Activated CD8-positive, alpha-beta memory T cell treated with anti-CD3 and anti-CD28 coated beads for 24 hours (primary cell): Measurements from ENCODE around the gene PNMA1.

Source experiments
- DNase-seq: peaks from one replicate; pipeline ENCODE4 v3.0.0-alpha.2; 2020

PNMA1 gene

DNA sequence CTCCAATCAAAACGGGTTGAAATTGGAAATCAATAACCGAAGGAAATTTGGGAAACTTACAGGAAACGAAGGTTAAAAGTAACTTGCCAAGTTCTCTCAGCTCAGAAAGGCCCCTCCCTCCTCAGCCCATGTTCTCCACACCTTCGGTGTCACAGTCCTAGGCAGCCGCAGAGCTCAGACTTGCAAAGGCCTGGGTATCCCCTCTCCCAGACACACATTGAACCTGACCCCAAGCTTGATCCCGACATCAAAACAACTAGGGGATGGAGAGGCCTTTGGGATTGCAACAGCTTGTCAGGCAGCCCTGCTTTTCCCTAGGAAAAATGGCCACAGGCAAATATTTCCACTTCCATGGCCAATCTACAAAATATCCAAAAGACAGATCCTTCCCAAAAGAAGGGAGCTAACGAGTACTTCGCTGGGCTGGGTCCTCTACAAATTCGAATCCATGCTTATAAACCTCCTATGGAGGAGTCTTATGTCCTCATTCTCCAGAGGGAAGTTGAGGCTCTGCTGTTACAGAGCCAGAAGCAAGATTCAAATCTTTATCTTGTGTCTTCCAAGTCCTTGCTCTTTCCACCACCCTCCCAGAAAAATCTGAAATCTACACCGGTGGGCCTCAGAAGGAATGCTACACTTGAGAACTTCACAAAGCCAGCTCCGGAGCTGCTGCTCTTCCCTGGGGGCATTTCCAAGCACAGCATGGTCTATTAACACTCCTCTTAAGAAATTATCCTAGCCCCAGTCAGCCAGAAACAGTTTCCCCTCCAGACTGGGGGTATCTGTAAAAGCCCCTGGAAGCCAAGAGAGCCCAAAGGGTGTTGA, 35.7 kb upstream of the PNMA1 start:
- peak; percentile 52 for DNase-seq

DNA sequence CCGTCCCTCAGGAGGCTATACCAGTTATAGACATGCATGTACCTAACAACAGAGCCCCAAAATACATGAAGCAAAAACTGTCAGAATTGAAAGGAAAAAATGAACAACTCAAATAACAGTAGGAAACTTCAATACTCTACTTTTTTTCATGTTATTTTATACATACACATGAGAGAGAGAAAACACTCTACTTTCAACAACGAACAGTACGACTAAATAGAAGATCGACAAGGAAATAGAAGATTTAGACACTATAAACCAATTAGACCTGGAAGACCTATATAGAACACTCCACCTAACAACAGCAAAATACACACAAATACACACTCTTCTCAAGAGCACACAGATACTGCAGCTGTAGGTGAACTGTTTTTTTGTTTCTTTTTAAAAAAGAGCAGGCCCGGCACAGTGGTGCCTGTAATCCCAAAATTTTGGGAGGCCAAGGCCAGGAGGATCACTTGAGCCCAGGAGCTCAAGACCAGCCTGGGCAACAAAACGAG, 34.7 kb upstream of the PNMA1 start:
- no peak for DNase-seq

DNA sequence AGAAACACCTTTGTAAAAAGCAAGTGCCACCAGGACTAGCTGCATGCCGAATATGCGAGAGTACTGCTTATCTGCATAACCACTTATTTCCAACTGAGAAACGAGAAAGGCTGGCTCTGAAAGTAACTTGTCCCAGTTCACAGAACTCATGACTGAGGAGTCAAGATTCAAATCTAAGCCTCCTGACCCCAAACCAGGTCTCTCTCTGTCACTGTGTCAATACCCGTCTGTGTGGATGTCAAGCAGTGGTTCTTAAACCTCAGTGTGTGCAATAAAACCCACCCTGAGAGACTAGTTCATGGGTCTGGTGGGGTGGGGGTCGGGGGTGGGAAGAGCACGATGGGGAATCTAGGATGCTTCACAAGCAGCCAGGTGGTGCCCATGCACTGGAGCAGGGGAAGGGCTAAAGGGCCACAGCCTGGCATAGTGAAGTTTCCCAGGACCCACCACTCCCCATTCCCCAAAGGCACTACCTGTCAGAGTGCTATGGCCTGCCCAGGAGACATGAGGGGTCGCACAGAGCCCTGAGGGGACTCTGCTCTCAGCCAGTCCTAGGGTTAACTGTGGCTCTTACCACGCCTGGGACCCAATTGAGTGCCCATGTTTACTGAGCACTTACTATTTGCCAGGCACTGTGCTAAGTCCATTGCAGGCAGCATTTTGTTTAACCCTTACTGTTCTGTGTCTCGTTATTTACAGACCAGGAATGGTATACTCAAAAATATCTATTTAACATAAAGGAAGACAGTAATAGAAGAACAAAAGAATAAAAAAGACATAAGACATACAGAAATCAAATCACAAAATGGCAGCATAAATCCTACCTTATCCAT, 33.4 kb upstream of the PNMA1 start:
- peak; percentile 52 for DNase-seq

DNA sequence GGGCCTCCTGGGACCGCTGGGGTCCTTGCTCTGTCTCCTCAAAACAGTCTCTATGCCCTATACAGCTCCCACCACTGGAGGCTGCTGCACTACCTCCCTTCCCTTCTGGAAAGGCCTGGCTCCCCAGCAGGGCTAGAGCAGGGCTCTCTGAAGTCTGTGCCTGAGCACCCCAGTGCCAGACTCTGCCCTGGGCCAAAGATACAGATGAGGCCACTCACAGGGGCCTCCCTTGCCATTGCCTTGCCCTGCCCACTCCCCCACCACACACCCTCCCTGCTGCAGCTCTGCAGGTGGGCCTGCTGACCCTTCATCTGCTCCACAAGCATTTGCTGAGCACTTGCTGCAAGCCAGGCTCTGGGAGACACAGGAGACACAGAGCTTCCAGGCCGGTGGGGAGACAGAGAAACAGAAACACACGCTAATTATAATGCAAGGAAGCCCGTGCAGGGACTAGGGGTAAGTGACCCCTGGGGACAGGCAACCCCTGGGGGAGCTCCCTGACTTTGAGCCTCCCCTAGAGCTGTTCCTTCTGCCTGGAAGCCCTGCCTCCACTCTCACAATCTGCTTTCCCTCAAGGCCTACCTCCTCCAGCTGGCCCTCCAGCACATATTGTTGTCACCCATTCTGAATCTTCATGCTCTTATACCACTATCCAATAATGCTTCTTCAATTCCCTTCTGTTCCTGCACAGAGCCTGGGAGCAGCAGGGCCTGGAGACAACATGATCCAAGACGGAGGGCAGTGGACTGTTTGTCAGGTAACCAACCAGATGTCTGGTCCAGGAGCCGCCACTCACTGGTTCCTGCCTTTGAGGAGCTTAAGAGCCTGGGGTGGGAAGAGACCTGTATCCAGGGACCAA, 32.6 kb upstream of the PNMA1 start:
- DNase-seq = peak; percentile 58

DNA sequence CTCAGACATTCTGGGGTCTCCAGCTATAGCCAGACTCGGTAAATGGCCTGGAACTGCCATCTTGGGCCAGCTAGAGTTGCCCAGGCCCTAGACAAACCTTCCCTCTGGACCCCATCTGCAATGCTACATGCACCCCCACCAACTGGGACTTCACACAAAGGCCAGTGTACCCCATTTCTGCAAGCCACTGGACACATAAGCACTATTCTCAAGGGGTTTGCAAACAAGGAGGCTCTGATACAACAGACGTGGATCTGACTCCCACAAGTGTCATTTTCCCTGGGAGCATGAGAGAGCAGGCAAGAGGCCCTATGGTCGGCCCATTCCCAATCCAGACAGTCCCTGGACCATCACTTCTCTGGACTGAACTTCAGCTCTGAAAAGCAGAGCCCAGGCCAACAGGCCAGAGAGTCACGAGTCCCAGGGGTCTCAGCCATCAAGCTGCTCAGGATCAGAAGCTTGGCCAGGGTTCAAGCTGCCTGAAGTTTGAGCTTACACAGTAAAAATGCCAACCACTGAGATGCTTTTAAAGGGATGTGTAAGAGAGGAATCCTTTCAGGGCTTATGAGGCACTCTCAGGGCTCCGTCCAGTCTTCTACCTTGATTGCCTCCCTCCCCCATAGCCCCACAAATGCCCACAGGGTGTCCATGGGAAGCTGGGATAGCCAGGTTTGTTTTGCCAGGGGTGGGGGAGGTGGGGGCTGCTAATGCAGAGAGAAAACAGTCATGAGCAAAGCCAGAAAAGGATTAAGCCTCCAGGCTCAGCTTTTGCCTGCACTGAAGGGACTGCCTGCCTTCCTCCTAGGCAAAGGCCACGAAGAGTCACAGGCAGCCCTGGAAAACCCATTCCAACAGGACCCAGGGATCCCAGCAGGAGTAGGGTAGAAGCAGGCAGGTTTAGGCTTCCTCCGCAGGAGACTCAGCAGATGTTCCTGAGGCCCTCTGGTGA, 31.7 kb upstream of the PNMA1 start:
- DNase-seq = peak; percentile 57

DNA sequence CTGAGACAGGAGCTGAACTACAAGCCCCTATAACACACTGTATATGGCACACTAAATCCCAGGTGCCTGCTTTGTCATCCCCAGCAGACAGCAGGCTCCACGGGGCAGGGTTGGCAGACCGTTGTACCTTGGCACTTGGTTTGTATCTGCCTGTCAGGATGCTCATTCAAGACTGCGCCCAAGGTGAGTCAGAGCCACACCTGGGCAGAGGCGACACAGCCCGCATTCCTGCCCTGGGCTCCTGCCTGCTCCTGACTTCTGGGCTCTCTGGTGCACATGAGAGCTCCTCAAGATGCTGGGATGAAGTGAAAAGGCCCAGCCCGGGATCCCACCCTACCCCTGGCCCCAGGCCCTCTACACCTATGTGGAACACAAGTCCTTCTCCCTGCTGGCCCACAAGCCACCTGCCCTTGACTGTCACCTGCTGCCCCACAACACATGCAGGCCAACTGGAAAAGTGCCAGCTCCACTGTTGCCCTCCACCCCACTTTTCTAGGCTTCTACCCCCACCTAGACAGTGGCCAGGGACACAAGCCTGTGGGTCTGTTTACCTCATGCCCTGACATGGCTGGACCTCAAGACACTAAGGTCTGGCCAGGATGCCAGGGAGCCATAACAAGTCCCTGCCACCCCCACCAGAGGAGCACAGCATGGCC, 30.8 kb upstream of the PNMA1 start:
- DNase-seq = no peak

DNA sequence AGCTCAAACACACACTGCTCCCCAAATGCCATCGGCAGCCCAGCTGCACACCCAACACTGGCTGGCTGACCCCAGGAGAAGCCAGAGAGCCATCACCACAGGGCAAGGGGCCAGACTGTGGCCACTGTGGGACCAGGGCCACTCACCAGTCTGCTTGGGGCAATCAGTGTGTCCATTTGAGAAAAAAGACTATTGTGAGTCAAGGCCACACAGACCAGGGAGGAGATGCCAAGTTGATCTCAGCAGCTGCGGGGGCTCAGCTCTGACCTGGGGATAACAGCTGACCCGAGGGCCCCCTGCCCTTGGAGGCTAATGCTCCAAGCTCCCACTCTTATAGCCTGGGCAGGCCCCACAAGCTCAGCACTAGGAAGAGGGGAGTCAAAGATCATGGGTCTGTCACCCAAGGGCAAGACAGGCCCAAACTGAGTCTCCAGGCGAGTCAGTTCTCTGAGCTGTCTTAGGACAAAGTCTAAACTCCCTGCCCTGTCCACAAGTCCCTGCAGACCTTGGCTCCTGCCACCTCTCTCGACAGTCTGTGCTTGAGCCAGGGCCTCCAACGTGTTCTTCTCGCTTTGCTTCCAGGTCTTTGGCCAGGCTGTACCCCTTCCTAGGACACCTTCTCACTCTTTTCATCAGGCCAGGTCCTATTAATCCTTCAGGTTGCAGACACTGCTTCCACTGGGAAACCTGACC, 30.1 kb upstream of the PNMA1 start:
- no peak for DNase-seq

DNA sequence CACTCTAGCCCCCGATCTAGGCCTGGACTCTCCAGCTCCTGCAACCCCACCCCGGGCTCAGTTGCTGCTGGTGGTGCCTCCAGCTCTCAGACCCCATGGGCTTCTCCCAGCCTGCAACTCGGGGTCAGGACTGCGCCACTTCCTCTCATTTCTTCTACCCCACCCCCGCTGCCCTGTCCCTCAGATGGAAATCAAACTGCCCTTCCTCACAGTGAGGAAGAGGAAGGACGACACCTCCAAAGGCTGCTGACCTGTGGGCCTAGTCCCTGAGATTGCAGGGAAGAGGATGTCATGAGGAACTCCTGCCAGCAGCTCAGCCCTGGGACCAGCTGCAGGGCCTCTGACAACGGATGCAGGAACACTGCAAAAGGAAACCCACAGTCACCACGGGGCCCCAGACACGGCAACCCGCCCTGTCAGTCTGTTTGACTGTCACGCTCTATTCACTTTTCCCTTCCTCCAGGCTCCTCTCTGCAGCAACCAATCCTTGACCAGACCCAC, 29.3 kb upstream of the PNMA1 start:
- DNase-seq = peak; percentile 83

DNA sequence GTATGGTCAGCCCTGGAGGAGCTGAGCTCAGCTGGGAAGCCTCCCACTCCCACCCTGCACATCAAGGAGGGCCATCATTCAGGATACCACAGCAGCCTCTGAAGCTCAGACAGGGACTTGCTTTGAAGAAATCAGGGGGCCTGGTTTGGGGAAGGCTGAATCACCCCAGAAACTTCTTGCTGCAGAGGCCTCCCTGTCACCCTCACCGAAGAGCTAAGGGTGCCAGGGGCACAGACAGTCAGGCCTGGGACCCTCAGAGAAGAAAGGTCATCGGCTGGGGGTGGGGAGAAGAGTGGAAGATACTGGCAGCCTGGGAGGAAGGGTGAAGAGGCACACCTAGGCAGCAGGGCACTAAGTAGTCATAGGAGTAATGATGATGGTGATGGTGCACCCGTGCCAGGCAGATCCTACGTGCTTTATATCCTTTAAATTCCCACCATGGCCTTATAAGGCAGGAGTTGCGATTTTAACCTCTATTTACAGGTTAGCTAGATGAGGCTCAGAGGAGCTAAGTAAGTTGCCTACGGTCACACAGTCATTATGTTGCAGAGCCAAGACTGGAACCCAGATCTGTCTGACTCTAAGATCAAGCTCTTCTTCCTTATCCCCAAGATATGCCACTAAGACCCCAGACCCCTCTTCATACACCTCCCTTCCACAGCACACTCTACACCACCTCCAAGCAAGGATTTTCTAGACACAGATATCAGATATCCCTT, 28.5 kb upstream of the PNMA1 start:
- DNase-seq = peak; percentile 73

DNA sequence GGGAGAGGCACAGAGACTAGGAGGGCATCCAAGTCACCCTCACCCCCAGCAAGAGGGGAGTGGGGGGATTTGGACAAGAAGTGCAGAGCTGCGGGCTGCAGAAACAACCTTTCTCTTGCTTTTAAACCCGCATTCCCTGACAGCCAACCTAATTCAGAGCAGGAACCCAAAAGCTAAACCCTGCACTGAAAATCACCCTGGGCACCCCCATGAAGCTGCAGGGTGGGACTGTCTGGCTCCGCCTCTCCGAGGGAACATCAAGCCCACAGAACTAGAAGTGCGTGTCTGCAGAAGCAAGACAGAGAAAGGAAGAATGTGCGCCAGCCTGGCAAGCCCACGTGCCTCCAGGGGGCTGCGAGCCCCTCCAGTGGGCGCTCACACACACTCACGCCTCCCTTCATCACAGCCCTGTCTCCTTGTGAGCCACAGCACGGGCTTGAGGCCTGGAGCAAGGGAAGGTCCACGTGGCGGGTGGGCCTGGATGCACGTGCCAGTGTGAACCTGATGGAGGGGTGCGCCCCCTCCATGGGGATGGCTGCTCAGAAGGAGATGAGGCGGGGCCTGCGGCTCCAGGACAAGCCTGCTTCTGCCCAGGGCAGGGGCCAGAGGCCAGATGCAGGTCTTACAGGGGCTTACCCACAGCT, 27.8 kb upstream of the PNMA1 start:
- peak; percentile 85 for DNase-seq

DNA sequence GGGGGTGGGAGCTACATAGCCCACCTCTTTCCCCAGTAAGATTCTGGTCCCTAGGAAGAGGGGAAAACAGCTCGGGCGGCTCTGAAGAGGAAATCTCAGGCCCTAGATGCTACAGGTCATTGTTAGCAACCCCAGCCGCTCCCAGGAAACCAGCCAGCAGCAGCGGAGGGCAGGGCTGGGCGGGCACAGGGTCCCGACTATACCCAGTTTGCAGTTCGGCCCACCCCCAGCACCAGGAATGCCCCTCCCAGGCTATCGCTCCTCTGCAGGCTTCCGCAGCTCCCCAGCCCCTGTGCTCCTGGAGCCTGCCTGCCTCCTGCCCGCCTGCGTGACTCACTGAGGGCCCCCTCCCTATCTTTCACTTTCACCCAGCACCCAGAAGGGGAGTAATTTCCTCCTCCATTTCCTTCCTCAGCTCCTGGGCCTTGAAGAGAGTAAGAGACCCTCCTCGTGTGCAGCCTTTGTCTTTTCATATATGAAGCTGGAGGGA, 27.2 kb upstream of the PNMA1 start:
- DNase-seq = no peak

DNA sequence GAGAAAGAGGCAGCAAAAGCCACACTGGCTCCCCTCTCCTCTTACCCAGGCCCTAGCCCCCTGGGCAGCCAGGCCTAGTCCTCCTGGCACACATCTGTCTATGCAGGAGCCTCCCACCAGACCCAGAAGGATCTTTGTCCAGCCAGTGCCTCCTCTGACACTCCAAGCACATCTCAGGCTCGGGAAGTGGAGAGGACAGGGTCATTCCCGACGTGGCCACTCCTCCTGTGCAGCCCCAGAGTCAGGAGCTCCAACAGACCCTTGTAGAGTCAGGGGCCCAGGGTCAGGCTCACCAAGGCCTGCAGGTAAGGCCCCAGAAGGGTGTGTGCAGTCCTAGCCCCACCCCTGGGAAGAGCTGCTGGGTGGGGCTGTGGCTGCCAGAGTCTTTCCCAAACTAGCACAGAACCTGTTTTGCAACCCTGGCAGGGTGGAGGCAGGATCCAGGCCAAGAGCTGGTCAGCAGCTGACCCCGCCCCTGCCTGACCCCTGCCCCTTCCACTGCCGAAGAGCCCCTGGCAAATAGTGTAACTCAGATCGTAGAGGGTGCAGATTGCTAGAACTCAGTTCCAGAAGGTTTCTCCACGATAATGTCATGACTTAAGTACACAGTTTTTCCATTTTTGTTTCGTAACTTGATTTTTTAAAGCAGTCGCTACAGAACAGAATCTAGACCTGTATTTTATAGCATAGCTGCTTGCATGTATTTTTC, 26.6 kb upstream of the PNMA1 start:
- DNase-seq = no peak

DNA sequence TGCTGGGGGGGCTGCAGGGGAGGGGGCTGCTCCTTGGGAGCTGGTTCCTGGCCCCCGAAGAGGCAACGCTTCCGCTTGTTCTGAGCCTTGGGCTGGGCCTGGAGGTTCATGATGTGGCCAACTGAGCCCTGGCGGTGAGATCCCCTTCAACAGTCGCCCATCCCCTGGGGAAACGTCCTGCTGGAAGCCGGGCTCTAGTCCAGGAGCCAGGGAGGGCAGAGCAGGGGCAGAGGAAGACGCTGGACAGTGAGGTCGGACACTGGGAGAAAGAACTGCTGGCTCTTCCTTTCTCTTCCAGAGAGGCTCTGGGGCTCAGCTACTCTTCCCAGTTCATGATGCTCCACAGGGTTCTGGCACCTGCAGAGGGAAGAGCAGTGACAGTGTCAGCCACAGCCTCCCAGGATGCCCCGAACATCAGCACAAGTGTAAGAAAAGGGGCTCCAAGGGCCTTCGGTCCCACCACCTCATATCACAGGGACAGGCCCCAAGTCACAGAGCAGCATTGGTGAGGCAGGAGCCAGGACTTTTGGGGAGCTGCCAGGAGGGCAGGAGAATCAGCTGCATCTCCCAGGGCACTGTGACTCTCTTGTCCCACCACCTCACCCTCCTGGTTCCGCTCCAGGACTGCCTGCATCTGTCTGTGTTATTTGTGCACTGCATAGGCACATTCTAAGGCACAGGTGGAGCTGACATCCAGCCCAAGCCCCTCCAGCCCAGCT, 25.9 kb upstream of the PNMA1 start:
- no peak for DNase-seq

DNA sequence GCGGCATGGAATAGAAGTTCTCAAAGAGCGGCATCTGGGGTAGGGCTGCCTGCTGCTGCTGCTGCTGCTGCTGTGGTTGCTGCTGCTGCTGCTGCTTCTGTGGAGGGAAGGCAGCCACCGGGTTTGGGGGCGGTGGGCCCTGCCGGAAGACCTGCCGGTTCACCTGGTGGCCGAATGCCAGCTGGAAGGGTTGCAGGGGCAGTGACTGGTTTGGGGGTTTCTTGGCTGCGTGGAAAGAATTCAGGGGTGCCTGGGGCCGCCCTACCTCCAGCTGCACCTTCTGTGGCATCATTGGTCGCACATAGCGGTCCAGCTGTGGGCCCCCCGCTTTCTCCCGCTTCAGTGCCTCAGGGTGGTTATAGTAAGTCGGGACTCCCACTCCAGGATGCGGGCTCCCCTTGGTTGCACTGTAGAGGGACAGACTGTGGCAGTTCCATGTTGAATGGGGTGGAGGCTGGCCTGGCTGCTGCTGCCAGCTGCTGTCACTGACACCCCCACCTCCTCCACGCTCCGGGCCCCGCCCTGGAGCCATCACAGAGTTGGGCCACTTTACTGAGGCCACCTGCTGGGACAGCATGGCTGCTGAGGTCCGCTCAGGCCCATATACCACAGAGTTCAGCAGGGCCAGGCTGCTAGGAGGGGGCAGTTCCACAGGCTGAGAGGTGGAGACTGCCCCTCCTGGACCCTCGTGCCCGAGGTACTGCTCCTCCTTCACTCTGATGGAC, 25.2 kb upstream of the PNMA1 start:
- no peak for DNase-seq

DNA sequence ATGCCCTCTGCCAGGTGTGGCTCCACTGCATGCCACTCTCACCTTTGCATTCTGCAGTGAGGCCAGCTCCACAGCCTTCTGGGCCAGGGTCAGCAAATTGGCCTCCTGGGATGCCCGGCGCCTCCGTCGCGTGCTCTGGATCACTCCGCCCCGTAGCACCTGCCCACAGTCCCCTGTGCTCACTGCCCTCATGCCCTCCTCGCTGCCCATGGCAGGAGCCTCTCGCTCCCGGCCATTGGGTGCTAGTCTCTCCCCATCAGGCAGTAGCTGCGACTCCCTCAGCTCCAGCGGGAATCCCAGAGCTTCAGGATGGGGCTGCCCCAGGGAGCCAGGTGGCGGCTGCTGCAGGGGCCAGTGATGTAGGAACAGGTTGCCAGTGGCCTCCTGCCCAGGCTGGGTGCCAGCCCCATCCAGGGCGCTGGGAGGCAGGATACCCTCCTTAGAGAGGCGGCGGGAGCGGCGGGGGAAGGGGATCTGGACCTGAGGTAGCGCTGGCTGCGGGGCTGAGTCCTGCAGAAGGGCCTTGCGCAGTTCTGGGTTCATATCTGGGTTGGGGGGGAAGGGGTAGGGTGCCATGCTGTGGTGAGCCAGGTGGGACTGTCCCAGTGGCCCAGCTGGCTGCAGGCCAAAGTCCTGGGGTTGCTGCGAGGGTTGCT, 24.5 kb upstream of the PNMA1 start:
- no peak for DNase-seq

DNA sequence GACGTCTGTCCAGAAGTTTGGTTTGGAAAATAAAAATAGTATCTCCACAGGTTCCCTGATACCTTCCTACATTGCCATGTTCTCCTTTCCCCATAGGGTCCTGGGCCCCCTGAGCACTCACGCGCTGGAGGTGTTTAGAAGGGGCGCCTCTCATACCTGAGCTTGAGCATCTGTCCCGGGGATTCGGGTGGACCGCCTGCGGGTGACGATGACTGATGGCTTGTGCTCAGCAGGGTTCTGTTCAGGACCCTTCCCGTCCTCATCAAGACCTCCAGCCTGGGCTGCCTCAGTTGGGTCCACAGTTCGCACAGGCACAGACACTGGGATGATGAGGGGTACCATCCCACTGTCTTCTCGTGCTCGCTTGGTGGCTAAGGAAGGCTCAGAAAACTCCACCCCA, 22.7 kb upstream of the PNMA1 start:
- no peak for DNase-seq
